ENCODE measurements around the gene PDGFB.

Gene PDGFB

DNA sequence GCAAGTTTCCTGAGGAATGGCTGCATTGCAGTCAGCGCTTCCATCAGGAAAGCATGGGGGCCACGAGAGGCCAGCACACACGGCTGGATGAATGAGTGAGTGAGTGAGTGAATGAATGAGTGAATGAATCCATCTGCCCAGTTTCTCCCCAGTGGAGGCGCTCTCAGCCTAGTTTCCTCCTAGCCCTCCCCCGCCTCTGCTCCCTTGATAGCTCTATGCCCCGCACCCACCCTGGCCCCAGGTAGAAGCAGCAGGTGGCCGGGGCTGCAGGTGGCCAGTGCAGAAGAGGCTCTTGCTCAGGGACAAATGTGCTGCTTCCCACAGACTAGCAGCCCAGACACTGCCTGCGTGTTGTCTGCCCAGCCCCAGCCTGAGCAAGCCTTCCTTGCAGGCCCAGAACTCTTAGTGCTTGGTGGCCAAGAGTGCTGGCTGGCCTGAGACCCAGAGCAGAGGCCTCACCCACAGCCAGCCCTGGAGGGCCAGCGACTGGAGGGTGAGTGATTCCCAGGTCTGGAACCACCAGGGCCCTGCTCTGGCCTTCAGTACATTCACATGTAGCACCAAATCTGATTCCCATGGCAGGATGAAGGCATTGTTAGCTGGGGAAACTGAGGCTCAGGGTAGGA, 31.1 kb upstream of the PDGFB start:
- no peaks in the 10 kb centered on the region for H4K20me1 ChIP-seq (ENCODE audit: insufficient read depth)
- H3K4me3 ChIP-seq (IDR thresholded peaks at IDR 0.05; ENCODE audit: insufficient read depth, low read depth, low read length), result no peak overlapping the region
- no peaks in the 10 kb centered on the region for H3K36me3 ChIP-seq (ENCODE audit: insufficient read depth)
- H2AFZ ChIP-seq (ENCODE audit: low read depth), result no peak overlapping the region
- no peaks in the 10 kb centered on the region for H3K79me2 ChIP-seq (ENCODE audit: insufficient read depth, low read depth)
- no peak overlapping the region for H3K4me2 ChIP-seq
- no peaks in the 10 kb centered on the region for H3K4me1 ChIP-seq (ENCODE audit: low read depth, poor library complexity, severe bottlenecking)
- peaks cover 39% of the 10 kb centered on the region for H3K27me3 ChIP-seq (ENCODE audit: insufficient read depth, low read depth)
- H3K27ac ChIP-seq, result no peak overlapping the region
- TF ChIP-seq, protein P1, sequence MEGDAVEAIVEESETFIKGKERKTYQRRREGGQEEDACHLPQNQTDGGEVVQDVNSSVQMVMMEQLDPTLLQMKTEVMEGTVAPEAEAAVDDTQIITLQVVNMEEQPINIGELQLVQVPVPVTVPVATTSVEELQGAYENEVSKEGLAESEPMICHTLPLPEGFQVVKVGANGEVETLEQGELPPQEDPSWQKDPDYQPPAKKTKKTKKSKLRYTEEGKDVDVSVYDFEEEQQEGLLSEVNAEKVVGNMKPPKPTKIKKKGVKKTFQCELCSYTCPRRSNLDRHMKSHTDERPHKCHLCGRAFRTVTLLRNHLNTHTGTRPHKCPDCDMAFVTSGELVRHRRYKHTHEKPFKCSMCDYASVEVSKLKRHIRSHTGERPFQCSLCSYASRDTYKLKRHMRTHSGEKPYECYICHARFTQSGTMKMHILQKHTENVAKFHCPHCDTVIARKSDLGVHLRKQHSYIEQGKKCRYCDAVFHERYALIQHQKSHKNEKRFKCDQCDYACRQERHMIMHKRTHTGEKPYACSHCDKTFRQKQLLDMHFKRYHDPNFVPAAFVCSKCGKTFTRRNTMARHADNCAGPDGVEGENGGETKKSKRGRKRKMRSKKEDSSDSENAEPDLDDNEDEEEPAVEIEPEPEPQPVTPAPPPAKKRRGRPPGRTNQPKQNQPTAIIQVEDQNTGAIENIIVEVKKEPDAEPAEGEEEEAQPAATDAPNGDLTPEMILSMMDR (conservative IDR thresholded peaks at IDR 0.05; ENCODE audit: low read depth, low read length), result no peak
- no peak overlapping the region for H3K9ac ChIP-seq

DNA sequence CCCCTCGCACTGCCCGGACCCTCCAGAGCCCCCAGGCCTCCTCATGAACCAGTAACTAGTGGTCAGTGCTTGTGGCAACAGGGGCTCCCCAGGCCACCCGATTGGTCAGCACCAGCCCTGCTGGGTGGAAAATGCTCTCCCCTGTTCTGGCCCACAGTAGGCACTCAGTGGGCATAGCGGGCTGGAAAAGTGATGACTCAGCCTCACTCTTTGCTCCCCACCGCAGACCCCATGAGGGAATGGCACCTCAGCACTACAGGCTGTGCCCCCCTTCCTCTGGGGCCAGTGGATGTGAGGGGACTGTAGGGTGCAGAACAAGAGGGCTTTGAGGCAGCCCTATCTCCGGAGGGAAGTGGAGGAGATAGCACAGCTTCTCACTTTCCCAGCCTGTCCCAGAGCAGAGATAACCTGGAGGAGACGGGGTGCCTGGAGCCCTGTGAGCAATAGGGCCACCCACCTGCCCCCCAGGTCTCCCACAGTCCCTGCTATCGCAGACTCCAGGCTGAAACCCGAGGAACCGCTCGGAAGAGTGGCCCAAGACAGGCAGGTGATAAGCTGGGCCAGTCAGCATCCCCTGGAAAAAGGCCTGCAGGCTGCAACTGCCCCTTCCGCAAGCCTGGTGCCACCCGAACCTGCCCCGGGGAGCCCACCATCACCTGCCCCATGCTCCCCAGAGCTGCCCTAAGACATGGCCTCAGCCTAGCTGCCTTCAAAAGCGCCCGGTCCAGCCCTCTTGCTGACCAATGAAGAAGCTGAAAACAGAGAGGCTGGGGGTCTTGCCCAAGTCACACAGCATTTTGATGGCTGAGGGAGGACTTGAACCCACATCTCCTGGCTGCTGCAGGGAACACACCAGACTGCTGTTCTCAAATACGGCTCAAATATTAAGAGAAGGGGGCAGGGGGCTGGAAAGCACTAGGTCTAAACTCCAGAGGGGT, 29.4 kb upstream of the PDGFB start:
- H3K4me1 ChIP-seq (ENCODE audit: low read depth, poor library complexity, severe bottlenecking), result no peaks in the 10 kb centered on the region
- no peak overlapping the region for H3K4me2 ChIP-seq
- no peaks in the 10 kb centered on the region for H3K79me2 ChIP-seq (ENCODE audit: insufficient read depth, low read depth)
- no peaks in the 10 kb centered on the region for H3K36me3 ChIP-seq (ENCODE audit: insufficient read depth)
- TF ChIP-seq, protein P1 (conservative IDR thresholded peaks at IDR 0.05; ENCODE audit: low read depth, low read length), result no peak
- H4K20me1 ChIP-seq (ENCODE audit: insufficient read depth), result no peaks in the 10 kb centered on the region
- no peak overlapping the region for H3K9ac ChIP-seq
- H3K27ac ChIP-seq, result no peak overlapping the region
- no peak overlapping the region for H3K4me3 ChIP-seq (IDR thresholded peaks at IDR 0.05; ENCODE audit: insufficient read depth, low read depth, low read length)
- H2AFZ ChIP-seq (ENCODE audit: low read depth), result no peak overlapping the region
- peaks cover 31% of the 10 kb centered on the region for H3K27me3 ChIP-seq (ENCODE audit: insufficient read depth, low read depth)

DNA sequence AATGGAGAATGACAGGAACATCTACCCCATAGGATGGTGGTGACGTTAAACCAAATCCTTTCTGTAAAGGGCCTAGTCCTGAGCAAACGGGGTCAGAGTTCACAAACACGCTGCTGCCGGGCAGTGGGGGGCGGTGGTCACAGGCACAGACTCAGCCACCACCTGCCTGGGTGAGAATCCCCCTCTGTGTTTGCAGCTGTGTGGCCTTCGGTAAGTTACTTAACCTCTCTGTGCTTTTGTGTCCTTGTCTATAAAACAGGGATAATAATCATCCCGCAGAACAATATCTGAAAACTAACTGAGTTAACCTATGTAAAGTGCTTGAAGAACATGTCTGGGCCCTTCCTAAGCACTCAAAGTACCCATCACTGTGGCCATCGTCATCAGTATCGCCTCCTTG, 26.0 kb upstream of the PDGFB start:
- no peaks in the 10 kb centered on the region for H3K4me1 ChIP-seq (ENCODE audit: low read depth, poor library complexity, severe bottlenecking)
- H3K27me3 ChIP-seq (ENCODE audit: insufficient read depth, low read depth), result peaks cover 22% of the 10 kb centered on the region; the same call in 1 of the 2 replicates
- no peak overlapping the region for H2AFZ ChIP-seq (ENCODE audit: low read depth)
- H3K27ac ChIP-seq, result no peak overlapping the region
- H3K4me3 ChIP-seq (IDR thresholded peaks at IDR 0.05; ENCODE audit: insufficient read depth, low read depth, low read length), result no peak overlapping the region
- H4K20me1 ChIP-seq (ENCODE audit: insufficient read depth), result no peaks in the 10 kb centered on the region
- H3K9ac ChIP-seq, result no peak overlapping the region
- no peaks in the 10 kb centered on the region for H3K36me3 ChIP-seq (ENCODE audit: insufficient read depth)
- TF ChIP-seq, protein P1 (conservative IDR thresholded peaks at IDR 0.05; ENCODE audit: low read depth, low read length), result no peak
- no peaks in the 10 kb centered on the region for H3K79me2 ChIP-seq (ENCODE audit: insufficient read depth, low read depth)
- no peak overlapping the region for H3K4me2 ChIP-seq

DNA sequence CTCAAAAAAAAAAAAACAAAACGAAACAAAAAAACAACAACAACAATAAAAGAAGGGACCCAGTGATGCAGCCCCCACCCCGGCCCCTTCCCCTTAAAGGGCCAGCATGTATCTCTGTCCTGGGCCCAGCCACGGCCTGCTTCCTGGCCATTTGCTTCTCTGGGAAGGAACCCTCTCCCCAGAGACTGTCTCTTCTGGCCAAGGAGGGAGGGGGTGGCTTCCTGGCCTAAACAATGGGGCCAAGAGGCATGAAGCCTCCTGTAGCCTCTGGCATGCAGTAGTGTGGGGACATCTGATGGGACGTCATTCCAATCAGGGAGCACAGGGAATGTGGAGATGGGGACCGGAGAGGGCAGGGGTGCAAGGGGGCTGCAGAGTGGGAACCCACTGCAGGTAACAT, 25.5 kb upstream of the PDGFB start:
- Histone ChIP-seq H3K4me1 (ENCODE audit: low read depth, poor library complexity, severe bottlenecking) (no peaks in the 10 kb centered on the region), H2AFZ (ENCODE audit: low read depth) (no peak overlapping the region), H4K20me1 (ENCODE audit: insufficient read depth) (no peaks in the 10 kb centered on the region), H3K36me3 (ENCODE audit: insufficient read depth) (no peaks in the 10 kb centered on the region), H3K27ac (no peak overlapping the region), H3K4me3 (IDR thresholded peaks at IDR 0.05; ENCODE audit: insufficient read depth, low read depth, low read length) (no peak overlapping the region), H3K27me3 (ENCODE audit: insufficient read depth, low read depth) (peaks cover 23% of the 10 kb centered on the region; the same call in 1 of the 2 replicates), H3K4me2 (no peak overlapping the region), H3K9ac (no peak overlapping the region), H3K79me2 (ENCODE audit: insufficient read depth, low read depth) (no peaks in the 10 kb centered on the region)
- TF ChIP-seq, protein P1 (conservative IDR thresholded peaks at IDR 0.05; ENCODE audit: low read depth, low read length), result no peak
